ENCODE measurements around the gene DUOXA1.
"Not testable (repeated sequence)": the region's sequence is repeated elsewhere in the genome, so short reads cannot be mapped to it uniquely, and the experiment has no call there.

Gene DUOXA1

GRCh38 chr15:45079201-45079600 is 50.5 kb downstream of the DUOXA1 start:
- H3K9me3 ChIP-seq (ENCODE audit: control insufficient read depth in 1 of 2, low read length in 2 of 2); H3K27ac ChIP-seq (ENCODE audit: low read length); H3K4me3 ChIP-seq (ENCODE audit: low read depth in 1 of 2, low read length in 2 of 2); H3K27me3 ChIP-seq (ENCODE audit: low read depth, low read length); H3K36me3 ChIP-seq (ENCODE audit: control insufficient read depth in 1 of 2, insufficient read depth in 2 of 2, low read length in 2 of 2); H3K4me1 ChIP-seq (ENCODE audit: control insufficient read depth in 1 of 2, insufficient read depth in 2 of 2, low read length in 2 of 2): not testable (repeated sequence)

- not testable (repeated sequence) for H3K27ac ChIP-seq (ENCODE audit: low read length); H3K9me3 ChIP-seq (ENCODE audit: control insufficient read depth in 1 of 2, low read length in 2 of 2)
These were observed 52.3 kb downstream of the DUOXA1 start for GRCh38 chr15:45077391-45077790.

GRCh38 chr15:45075440-45076320 is 54.0 kb downstream of the DUOXA1 start:
- not testable (repeated sequence) for H3K4me3 ChIP-seq (ENCODE audit: low read depth in 1 of 2, low read length in 2 of 2); H3K27me3 ChIP-seq (ENCODE audit: low read depth, low read length); H3K27ac ChIP-seq (ENCODE audit: low read length); H3K36me3 ChIP-seq (ENCODE audit: control insufficient read depth in 1 of 2, insufficient read depth in 2 of 2, low read length in 2 of 2); H3K4me1 ChIP-seq (ENCODE audit: control insufficient read depth in 1 of 2, insufficient read depth in 2 of 2, low read length in 2 of 2); H3K9me3 ChIP-seq (ENCODE audit: control insufficient read depth in 1 of 2, low read length in 2 of 2)

More at GRCh38 chr15:45077391-45077790, 52.3 kb downstream of the DUOXA1 start:
- not testable (repeated sequence) for H3K27me3 ChIP-seq (ENCODE audit: low read depth, low read length); H3K4me3 ChIP-seq (ENCODE audit: low read depth in 1 of 2, low read length in 2 of 2); H3K4me1 ChIP-seq (ENCODE audit: control insufficient read depth in 1 of 2, insufficient read depth in 2 of 2, low read length in 2 of 2); H3K36me3 ChIP-seq (ENCODE audit: control insufficient read depth in 1 of 2, insufficient read depth in 2 of 2, low read length in 2 of 2)

GRCh38 chr15:45073602-45074001 is 56.1 kb downstream of the DUOXA1 start:
- H3K9me3 ChIP-seq (ENCODE audit: control insufficient read depth in 1 of 2, low read length in 2 of 2); H3K4me3 ChIP-seq (ENCODE audit: low read depth in 1 of 2, low read length in 2 of 2); H3K36me3 ChIP-seq (ENCODE audit: control insufficient read depth in 1 of 2, insufficient read depth in 2 of 2, low read length in 2 of 2); H3K27me3 ChIP-seq (ENCODE audit: low read depth, low read length); H3K27ac ChIP-seq (ENCODE audit: low read length); H3K4me1 ChIP-seq (ENCODE audit: control insufficient read depth in 1 of 2, insufficient read depth in 2 of 2, low read length in 2 of 2): not testable (repeated sequence)

- not testable (repeated sequence) for H3K4me3 ChIP-seq (ENCODE audit: low read depth in 1 of 2, low read length in 2 of 2); H3K27me3 ChIP-seq (ENCODE audit: low read depth, low read length); H3K27ac ChIP-seq (ENCODE audit: low read length); H3K9me3 ChIP-seq (ENCODE audit: control insufficient read depth in 1 of 2, low read length in 2 of 2); H3K36me3 ChIP-seq (ENCODE audit: control insufficient read depth in 1 of 2, insufficient read depth in 2 of 2, low read length in 2 of 2); H3K4me1 ChIP-seq (ENCODE audit: control insufficient read depth in 1 of 2, insufficient read depth in 2 of 2, low read length in 2 of 2)
These were observed 59.7 kb downstream of the DUOXA1 start for GRCh38 chr15:45069942-45070360.

Data from muscle layer of duodenum (tissue), 2 donors.